ENCODE measurements around the gene PITRM1.
"Not testable (repeated sequence)": the region's sequence is repeated elsewhere in the genome, so short reads cannot be mapped to it uniquely, and the experiment has no call there.

The PITRM1 gene

DNA sequence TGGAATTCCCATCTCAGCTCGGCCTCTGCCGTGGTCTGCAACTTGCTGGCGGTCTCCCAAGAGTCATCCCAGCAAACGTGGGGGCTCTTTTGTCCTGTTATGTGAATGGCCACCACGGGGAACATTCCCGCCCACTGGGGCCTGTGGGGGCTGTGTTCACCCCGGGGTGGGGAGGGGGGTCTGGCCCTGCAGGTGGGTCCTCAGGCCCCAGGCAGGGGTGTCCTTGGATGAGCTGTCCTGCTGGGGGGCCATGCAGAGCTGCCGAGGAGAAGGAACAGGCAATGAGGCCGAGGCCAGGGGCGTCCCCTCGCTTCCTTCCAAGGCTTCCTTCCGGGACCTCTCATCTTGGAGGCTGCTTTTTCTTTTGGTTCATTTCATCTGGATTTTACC lies 24.4 kb upstream of the PITRM1 start:
- H3K36me3 ChIP-seq (ENCODE audit: insufficient read depth, low read length): no peaks in the 10 kb centered on the region
- no peaks in the 10 kb centered on the region for H3K9me3 ChIP-seq (ENCODE audit: insufficient read depth, low read depth, low read length)
- H3K4me1 ChIP-seq (ENCODE audit: insufficient read depth, low read length): 0 out of 2 replicates have a peak, but pooled peaks cover 6% of the 10 kb centered on the region
- no peak overlapping the region for H3K27ac ChIP-seq (ENCODE audit: low read depth, low read length)
- peaks cover 6% of the 10 kb centered on the region; the same call in 1 of the 2 replicates for H3K27me3 ChIP-seq (ENCODE audit: insufficient read depth, low read length)
- 69% methylated on average over 12 of the region's 12 CpGs for WGBS
- H3K9ac ChIP-seq (ENCODE audit: low read depth, low read length): no peak overlapping the region
- no peak overlapping the region for H3K4me3 ChIP-seq (ENCODE audit: low read length)

DNA sequence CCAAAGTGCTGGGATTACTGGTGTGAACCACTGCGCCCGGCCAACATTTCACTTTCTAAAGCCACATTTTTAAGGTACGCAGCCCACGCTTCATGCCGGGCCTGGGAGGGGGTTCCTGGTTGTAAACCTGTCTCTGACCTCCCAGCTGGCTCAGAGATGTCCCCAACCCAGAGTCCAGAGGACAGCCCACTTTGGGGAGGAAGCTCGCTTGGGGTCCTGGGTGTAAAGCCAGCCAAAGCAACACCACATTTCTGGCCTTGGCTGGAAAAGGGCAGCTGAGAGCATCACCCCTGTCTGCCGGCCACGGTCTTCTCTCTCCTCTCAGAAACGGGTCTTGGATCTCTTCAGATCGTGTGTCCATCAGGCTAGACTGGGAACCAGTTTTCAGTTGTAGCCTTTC lies 23.9 kb upstream of the PITRM1 start:
- Histone ChIP-seq H3K9me3 (ENCODE audit: insufficient read depth, low read depth, low read length) (no peaks in the 10 kb centered on the region), H3K27me3 (ENCODE audit: insufficient read depth, low read length) (peaks cover 6% of the 10 kb centered on the region; the same call in 1 of the 2 replicates), H3K4me1 (ENCODE audit: insufficient read depth, low read length) (0 out of 2 replicates have a peak, but pooled peaks cover 6% of the 10 kb centered on the region), H3K4me3 (ENCODE audit: low read length) (no peak overlapping the region), H3K9ac (ENCODE audit: low read depth, low read length) (no peak overlapping the region), H3K36me3 (ENCODE audit: insufficient read depth, low read length) (no peaks in the 10 kb centered on the region), H3K27ac (ENCODE audit: low read depth, low read length) (no peak overlapping the region)
- WGBS: 95% methylated on average over 10 of the region's 10 CpGs

- H3K36me3 ChIP-seq (ENCODE audit: insufficient read depth, low read length): no peaks in the 10 kb centered on the region
- H3K4me1 ChIP-seq (ENCODE audit: insufficient read depth, low read length): 0 out of 2 replicates have a peak, but pooled peaks cover 6% of the 10 kb centered on the region
- no peak overlapping the region for H3K4me3 ChIP-seq (ENCODE audit: low read length)
- no peak overlapping the region for H3K27ac ChIP-seq (ENCODE audit: low read depth, low read length)
- no peak overlapping the region for H3K9ac ChIP-seq (ENCODE audit: low read depth, low read length)
- no peaks in the 10 kb centered on the region for H3K9me3 ChIP-seq (ENCODE audit: insufficient read depth, low read depth, low read length)
- peaks cover 6% of the 10 kb centered on the region; the same call in 1 of the 2 replicates for H3K27me3 ChIP-seq (ENCODE audit: insufficient read depth, low read length)
- WGBS: 94% methylated on average over 9 of the region's 9 CpGs
Observed at GRCh38 chr10:3195726-3196125, 23.1 kb upstream of the PITRM1 start.

DNA sequence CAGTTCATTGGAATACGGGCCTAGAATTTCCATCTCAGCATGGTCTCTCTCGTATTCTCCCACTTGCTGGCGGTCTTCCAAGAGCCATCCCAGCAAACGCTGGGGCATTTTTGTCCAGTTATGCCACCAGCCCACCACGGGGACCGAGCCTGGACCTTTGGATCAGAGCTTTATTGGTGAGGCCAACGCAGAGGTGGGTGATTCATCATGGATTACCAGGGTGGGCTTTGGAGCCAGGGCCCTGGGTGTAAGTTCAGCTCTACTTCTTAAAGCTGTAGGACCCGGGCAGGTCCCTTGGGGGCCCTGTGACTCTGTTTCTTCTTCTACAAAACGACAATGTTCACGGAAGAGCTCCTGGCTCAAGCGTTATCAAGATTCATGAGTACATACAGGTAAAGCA lies 22.7 kb upstream of the PITRM1 start:
- Histone ChIP-seq H3K4me1 (ENCODE audit: insufficient read depth, low read length) (0 out of 2 replicates have a peak, but pooled peaks cover 6% of the 10 kb centered on the region), H3K9me3 (ENCODE audit: insufficient read depth, low read depth, low read length) (no peaks in the 10 kb centered on the region), H3K27ac (ENCODE audit: low read depth, low read length) (no peak overlapping the region), H3K9ac (ENCODE audit: low read depth, low read length) (no peak overlapping the region), H3K36me3 (ENCODE audit: insufficient read depth, low read length) (no peaks in the 10 kb centered on the region), H3K4me3 (ENCODE audit: low read length) (no peak overlapping the region), H3K27me3 (ENCODE audit: insufficient read depth, low read length) (peaks cover 6% of the 10 kb centered on the region; the same call in 1 of the 2 replicates)
- 92% methylated on average over 11 of the region's 11 CpGs for WGBS

GRCh38 chr10:3194871-3195270 lies 22.3 kb upstream of the PITRM1 start:
- WGBS: 89% methylated on average over 4 of the region's 4 CpGs
- Histone ChIP-seq H3K9ac (ENCODE audit: low read depth, low read length) (no peak overlapping the region), H3K4me1 (ENCODE audit: insufficient read depth, low read length) (0 out of 2 replicates have a peak, but pooled peaks cover 6% of the 10 kb centered on the region), H3K4me3 (ENCODE audit: low read length) (no peak overlapping the region), H3K9me3 (ENCODE audit: insufficient read depth, low read depth, low read length) (no peaks in the 10 kb centered on the region), H3K27me3 (ENCODE audit: insufficient read depth, low read length) (peaks cover 6% of the 10 kb centered on the region; the same call in 1 of the 2 replicates), H3K27ac (ENCODE audit: low read depth, low read length) (no peak overlapping the region), H3K36me3 (ENCODE audit: insufficient read depth, low read length) (no peaks in the 10 kb centered on the region)

DNA sequence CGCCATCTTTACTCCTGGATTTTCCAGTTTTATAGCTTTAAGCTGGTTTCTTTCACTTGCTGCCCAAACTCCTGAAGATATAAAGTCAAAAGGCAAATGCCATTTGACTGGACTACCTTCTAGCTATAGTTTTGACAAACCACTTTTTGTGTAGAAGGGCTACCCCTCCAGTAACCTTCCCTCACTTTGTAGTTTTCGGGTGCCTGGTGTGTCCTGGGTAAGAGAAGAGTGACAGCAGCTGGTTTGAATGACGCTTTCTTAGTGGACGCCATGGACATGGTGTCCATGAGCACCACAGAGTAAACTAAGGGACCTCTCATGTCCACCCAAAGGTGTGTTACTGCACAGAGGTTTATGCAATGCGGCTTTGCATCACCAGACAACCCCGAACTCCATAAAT lies 21.2 kb upstream of the PITRM1 start:
- no peak overlapping the region for H3K4me3 ChIP-seq (ENCODE audit: low read length)
- no peaks in the 10 kb centered on the region for H3K9me3 ChIP-seq (ENCODE audit: insufficient read depth, low read depth, low read length)
- H3K4me1 ChIP-seq (ENCODE audit: insufficient read depth, low read length): 0 out of 2 replicates have a peak, but pooled peaks cover 6% of the 10 kb centered on the region
- H3K36me3 ChIP-seq (ENCODE audit: insufficient read depth, low read length): no peaks in the 10 kb centered on the region
- 96% methylated on average over 6 of the region's 6 CpGs for WGBS
- H3K27me3 ChIP-seq (ENCODE audit: insufficient read depth, low read length): peaks cover 6% of the 10 kb centered on the region; the same call in 1 of the 2 replicates
- H3K27ac ChIP-seq (ENCODE audit: low read depth, low read length): no peak overlapping the region
- no peak overlapping the region for H3K9ac ChIP-seq (ENCODE audit: low read depth, low read length)

DNA sequence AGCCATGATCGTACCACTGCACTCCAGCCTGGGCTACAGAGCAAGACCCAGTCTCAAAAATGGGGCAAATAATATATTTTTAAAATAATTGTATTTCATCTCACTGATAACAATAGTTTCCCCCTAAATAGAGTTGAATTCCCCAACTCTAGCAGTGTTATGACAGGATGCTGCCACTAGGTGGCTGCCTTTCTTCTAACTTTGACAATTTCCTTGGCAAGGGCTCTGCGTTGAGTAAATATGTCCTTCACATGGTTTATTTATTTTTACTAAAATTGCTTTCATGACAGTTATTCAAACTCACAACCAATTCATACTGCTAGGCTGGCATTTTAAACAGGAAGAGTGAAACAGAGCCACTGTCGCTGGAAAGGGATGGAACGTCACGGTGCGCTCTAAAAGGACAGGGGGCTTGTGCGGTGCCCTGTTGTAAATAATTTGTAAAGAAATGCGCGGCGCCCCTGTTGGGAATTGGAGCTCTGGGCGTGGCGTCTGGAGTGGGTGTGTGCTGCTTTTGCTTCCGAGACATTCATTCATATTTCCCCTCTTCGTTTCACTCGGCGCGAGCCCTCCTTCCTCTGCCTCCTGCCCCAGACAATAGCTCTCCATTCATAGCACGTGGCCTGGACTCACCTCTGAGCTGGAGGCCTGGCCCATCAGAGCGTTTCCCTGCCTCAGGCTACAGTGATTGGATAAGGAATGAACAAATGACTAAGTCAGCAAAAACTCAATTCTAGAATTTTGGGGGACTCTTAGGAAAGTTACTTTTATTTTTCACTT lies 20.5 kb upstream of the PITRM1 start:
- H3K27me3 ChIP-seq (ENCODE audit: insufficient read depth, low read length): peaks cover 6% of the 10 kb centered on the region; the same call in 1 of the 2 replicates
- H3K36me3 ChIP-seq (ENCODE audit: insufficient read depth, low read length): no peaks in the 10 kb centered on the region
- WGBS: 82% methylated on average over 18 of the region's 19 CpGs
- no peaks in the 10 kb centered on the region for H3K9me3 ChIP-seq (ENCODE audit: insufficient read depth, low read depth, low read length)
- H3K4me3 ChIP-seq (ENCODE audit: low read length): no peak overlapping the region
- H3K27ac ChIP-seq (ENCODE audit: low read depth, low read length): no peak overlapping the region
- 0 out of 2 replicates have a peak, but pooled peaks cover 6% of the 10 kb centered on the region for H3K4me1 ChIP-seq (ENCODE audit: insufficient read depth, low read length)
- H3K9ac ChIP-seq (ENCODE audit: low read depth, low read length): no peak overlapping the region

DNA sequence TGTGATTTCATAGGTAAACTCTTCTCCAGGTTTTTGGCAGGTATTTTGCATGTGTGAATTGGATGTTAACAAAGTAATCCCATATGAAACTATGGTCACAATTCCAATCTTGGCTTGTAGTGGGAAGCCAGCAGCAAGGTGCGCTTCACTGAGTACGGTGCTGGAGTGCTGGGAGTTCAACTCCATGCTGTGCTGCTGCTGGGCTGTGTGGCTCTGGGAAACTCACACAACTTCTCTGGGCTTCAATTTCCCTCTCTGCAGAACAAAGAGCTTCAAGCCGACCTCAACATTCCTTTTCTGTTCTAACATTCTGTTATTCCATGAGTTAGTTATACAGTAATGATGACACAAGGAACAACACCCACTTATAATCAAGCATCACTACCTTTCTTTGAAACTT lies 18.2 kb upstream of the PITRM1 start:
- 82% methylated on average over 3 of the region's 3 CpGs for WGBS
- H3K27me3 ChIP-seq (ENCODE audit: insufficient read depth, low read length): no peaks in the 10 kb centered on the region
- H3K36me3 ChIP-seq (ENCODE audit: insufficient read depth, low read length): no peaks in the 10 kb centered on the region
- H3K9ac ChIP-seq (ENCODE audit: low read depth, low read length): no peak overlapping the region
- no peaks in the 10 kb centered on the region for H3K4me1 ChIP-seq (ENCODE audit: insufficient read depth, low read length)
- no peak overlapping the region for H3K4me3 ChIP-seq (ENCODE audit: low read length)
- no peak overlapping the region for H3K27ac ChIP-seq (ENCODE audit: low read depth, low read length)
- no peaks in the 10 kb centered on the region for H3K9me3 ChIP-seq (ENCODE audit: insufficient read depth, low read depth, low read length)

GRCh38 chr10:3187229-3187628 lies 14.6 kb upstream of the PITRM1 start:
- not testable (repeated sequence) for H3K9me3 ChIP-seq (ENCODE audit: insufficient read depth, low read depth, low read length); H3K4me3 ChIP-seq (ENCODE audit: low read length); H3K27ac ChIP-seq (ENCODE audit: low read depth, low read length); H3K27me3 ChIP-seq (ENCODE audit: insufficient read depth, low read length); H3K9ac ChIP-seq (ENCODE audit: low read depth, low read length); H3K4me1 ChIP-seq (ENCODE audit: insufficient read depth, low read length); H3K36me3 ChIP-seq (ENCODE audit: insufficient read depth, low read length)
- WGBS: 96% methylated on average over 3 of the region's 3 CpGs

DNA sequence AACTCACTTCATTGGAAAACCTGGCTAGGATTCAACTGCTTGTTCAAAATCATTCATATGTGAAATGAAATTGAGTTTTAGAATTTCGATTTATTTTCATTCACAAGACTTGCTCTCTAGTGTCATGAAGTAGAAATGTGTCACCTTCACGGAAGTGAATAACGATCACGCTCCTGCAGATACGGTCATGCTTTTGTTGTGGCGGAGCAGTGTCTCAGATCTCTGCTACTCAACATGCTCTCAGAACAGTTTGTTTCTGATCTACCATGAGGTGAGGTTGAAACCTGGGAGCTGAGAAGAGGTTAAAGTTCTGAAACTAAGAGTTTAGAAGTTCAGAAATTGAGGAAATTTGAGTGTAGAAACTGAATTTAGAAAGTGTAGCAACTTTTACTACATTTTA lies 13.8 kb upstream of the PITRM1 start:
- Histone ChIP-seq H3K27ac (ENCODE audit: low read depth, low read length) (no peak overlapping the region), H3K4me3 (ENCODE audit: low read length) (no peak overlapping the region), H3K9me3 (ENCODE audit: insufficient read depth, low read depth, low read length) (no peaks in the 10 kb centered on the region), H3K36me3 (ENCODE audit: insufficient read depth, low read length) (no peaks in the 10 kb centered on the region), H3K27me3 (ENCODE audit: insufficient read depth, low read length) (no peaks in the 10 kb centered on the region), H3K4me1 (ENCODE audit: insufficient read depth, low read length) (0 out of 2 replicates have a peak, but pooled peaks cover 5% of the 10 kb centered on the region), H3K9ac (ENCODE audit: low read depth, low read length) (no peak overlapping the region)
- WGBS: 96% methylated on average over 6 of the region's 6 CpGs

GRCh38 chr10:3185386-3185785 lies 12.8 kb upstream of the PITRM1 start:
- Histone ChIP-seq H3K9ac (ENCODE audit: low read depth, low read length) (no peak overlapping the region), H3K4me1 (ENCODE audit: insufficient read depth, low read length) (0 out of 2 replicates have a peak, but pooled peaks cover 5% of the 10 kb centered on the region), H3K9me3 (ENCODE audit: insufficient read depth, low read depth, low read length) (no peaks in the 10 kb centered on the region), H3K36me3 (ENCODE audit: insufficient read depth, low read length) (no peaks in the 10 kb centered on the region), H3K27ac (ENCODE audit: low read depth, low read length) (no peak overlapping the region), H3K27me3 (ENCODE audit: insufficient read depth, low read length) (no peaks in the 10 kb centered on the region), H3K4me3 (ENCODE audit: low read length) (no peak overlapping the region)
- 94% methylated on average over 6 of the region's 6 CpGs for WGBS

Measured in HUES64 (cell line).